GM21786 (cell line): Measurements from ENCODE around the gene PANK1.
"Not testable (repeated sequence)": the region's sequence is repeated elsewhere in the genome, so short reads cannot be mapped to it uniquely, and the experiment has no call there.

Source experiments
- ATAC-seq: cut with Tn5 transposase; IDR thresholded peaks from one replicate; pipeline ENCODE4 v1.9.1; 2021; ENCODE audit not compliant: unreplicated experiment

Gene PANK1

DNA sequence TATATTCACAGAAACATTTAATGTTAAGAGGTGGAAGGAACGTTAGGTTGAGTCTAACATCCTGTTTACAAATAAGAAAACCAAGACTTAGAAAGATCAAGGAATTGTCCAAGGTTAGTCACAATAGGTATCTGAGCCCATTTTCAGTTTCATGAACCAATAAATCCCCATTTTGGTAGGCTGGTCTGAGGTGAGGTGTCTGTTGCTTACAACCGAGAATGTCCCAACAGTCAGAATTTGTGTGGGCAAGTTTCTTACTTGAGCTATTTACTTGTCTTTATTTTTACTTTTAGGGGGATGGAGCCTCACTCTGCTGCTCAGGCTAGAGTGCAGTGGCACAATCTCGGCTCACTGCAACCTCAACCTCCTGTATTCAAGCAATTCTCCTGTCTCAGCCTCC lies 23.6 kb downstream of the PANK1 start:
- ATAC-seq, result no peak

DNA sequence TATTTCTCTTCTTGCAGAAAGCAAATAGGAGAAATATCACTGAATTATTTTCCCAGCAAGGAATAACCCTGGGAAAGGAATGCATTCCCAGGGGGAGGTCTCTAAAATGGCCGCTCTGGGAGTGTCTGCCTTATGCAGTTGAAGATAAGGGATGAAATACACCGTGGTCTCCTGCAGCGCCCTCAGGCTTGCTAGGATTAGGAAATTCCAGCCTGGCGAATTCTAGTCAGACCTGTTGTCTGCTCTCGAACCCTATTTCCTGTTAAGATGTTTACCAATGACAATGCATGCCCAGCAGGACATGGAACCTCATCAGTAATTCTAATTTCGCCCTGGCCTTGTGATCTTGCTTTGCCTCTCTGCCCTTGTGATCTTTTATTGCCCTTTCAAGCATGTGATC lies 24.7 kb downstream of the PANK1 start:
- ATAC-seq, result not testable (repeated sequence)

DNA sequence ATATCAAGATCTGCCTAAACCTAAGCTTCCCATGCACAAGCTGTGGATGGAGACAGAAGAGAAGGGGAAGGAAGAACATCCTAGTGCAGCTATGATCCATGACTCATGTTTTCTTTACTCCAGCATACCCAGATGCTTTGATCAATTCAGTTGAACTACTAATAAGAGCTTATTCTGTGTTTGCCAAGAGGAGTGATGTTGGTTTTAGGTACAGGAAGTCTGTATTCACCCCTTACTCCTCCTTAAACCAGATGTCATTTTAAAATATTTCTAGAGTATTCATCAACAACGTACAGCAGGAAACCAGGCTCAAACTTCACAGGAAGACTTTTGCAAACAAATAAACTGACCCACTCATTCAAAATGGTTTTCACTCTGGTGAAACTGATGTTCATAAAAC lies 29.2 kb downstream of the PANK1 start:
- ATAC-seq, result no peak

DNA sequence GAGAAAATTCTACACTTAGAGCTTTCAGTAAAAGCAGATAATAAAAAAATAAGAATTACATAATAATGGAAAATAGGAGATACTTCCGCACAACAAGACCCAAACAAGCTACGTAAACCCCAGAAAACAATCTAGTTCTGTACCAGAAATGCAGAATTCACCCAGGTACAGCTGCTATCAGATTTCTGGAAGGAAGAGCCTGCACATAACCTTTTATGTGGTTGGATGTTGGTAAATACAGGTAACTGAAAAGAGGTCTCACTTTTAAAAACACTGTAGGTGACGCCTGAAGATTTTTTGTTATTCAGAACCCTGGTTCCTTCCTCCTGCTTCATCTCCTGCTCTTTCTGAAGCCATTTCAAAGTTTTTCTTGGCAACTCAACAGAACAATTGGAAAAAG lies 29.9 kb downstream of the PANK1 start:
- no peak for ATAC-seq

DNA sequence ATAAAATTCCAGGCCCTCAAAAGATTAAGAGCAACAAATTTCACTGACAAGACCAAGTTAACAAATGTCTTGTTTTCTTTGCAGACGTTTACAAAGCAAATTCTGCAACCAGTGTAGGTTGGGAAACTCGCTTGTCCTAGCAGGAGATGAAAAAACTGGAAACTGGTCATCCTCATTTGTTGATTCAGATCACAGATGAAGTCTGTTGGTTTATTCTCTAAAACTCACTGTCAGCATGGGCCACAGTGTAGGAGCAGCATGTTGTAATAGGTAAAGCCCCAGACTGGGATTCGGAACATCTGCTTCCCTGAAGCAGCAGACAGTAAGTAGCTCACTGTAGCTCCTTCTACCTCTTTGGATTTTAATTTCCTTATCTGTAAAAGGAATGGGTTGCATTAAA lies 31.5 kb downstream of the PANK1 start:
- no peak for ATAC-seq

DNA sequence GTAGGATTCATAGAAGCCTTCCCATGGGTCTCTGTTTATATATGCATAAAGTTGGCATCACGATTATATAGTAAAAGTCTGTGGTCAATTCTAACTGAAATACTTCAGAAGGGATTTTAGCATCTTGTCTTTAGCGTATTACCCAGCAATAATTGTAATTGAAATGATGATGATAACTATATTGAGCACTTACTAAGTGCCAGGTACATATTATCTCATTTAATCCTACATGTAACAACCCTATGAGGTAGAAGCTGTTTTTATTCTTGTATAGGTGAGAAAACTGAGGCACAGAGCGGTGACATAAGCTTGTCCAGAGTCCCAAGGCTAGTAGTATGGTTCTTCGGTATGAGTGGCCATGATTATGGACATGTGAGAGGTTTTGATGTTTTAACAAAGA lies 33.8 kb downstream of the PANK1 start:
- ATAC-seq, result no peak

DNA sequence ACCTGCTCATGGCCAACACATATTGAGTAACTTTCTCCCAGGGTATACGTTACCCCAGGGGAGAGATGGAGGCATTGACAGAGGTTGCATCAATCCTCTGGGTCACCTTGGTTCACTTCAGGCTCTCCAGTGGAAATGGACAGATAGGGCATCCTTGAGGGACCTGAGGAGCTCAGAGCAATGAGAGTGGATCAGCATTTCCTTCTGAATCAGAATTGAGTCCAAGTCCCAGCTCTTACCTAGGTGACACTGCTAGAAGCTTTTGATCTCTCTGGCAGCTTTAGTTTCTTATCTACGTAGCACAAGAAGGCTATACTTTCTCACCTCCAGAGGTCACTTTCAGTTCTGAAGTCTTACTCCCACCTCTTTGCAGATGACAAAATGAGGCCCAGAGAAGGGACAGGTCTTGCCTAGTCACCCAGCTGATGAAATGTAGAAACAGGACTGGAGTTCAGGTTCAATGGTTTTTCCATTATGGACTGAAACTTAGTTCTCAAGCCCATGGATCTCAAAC lies 35.2 kb downstream of the PANK1 start:
- ATAC-seq, result peak; percentile 94

DNA sequence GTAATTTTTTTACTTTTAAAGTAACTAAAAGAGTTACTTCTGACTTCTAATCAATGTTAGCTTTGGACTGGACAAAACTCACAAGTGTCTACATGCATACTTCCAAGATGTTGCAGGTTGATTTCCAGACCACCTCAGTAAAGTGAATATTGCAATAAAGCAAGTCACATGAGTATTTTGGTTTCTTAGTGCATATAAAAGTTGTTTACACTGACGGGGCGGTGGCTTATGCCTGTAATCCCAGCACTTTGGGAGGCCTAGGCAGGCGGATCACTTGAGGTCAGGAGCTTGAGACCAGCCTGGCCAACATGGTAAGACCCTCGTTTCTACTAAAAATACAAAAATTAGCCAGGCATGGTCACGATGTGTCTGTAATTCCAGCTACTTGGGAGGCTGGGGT lies 40.8 kb downstream of the PANK1 start:
- no peak for ATAC-seq

DNA sequence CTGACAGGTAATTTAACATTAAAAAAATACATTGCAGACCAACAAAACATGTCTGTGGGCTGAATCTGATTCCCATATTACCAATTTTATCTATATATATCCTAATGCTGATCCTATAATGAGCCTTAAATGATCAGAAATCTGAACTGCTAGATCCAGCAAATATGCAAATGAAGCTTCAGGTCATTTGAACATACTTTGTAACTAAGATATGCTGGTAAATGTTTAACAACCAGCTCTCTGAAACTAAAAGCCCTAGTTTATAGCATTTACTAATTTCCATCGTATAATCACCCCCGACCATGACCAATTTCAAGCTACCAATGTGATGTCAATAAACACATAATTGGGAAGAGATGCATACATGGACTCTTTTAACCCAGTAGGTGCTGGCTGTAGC lies 42.1 kb downstream of the PANK1 start:
- no peak for ATAC-seq

DNA sequence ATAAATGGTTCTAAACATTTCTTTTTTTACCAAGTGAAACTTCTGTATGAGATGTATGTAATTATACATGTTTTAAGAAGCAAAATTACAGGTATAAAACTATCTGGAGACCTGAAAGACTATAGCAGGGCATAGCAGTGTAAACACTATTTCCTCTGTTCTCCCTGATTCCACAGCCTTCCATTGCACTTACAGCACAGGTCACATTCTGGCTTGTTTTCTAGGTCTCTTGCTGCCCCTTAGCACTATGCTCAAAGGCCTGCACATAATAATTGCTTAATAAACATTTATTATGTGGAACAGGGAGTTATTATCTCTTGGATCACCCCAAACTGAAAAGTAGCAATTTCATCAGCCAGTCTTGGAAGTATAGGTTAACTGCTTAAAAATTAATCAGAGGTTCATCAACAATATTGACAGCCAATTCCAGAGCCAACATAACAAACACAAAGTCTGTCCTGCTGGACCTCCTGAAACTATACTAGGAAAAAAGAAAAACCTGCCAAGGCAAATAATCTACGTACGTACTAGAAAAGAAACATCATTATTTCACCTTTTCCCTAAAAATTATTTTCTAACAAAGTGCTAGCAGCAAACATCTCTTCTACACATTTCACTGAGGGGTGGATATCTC lies 43.2 kb downstream of the PANK1 start:
- ATAC-seq, result no peak

DNA sequence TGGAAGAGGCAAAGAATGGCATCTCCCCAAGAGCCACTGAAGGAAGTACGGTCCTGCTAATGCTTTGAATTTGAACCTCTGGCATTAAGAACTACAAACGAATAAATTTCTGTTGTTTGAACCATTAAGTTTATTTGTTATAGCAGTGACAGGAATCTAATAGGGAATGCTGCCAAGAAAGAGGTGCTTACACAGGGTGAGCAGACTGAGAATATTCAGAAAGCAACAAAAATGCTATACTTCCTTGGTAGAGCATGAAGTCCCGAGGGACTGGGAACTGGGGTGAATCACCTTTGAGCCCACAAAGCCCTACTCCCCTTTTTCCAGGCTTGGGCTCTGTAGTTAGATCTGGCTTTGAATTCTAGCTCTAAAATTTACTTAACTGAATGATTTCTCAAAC lies 45.0 kb downstream of the PANK1 start:
- ATAC-seq, result no peak

DNA sequence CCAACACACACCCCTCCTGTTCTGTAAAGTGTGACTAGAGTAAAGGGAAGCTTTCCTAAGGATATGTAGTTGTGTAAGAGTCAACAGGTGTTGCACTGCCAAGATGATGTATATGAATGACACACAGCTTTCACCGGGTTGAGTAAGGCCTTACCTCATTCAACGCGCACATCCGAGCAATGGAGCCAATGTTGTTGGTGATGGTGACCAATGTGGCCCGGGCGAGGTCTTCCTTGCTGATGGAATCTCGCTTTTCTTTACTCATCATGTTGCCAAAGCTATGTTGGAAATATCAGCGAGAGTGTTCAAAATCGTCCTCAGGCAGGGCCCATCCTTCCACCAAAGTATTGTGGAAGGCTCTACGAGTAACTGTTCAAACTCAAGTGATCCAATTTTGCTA lies 52.0 kb downstream of the PANK1 start:
- no peak for ATAC-seq

DNA sequence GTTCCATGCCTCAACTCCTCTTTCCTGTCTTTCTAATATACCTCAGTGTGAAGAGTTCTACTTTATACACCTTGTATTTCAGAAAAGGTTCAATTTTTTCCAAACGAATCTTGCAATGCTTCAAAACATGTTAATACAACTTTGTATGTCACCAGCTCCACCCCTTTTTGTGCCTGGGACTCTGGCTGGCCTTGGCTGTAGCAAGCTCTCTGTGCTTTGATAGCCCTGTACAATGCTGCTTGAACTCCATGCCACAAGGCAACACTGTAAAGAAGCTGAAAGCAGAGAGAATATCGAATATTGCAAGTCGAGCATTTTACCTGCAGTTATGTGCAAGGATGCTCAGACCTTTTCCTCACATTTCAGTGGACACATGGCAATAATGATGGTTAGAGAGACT lies 52.5 kb downstream of the PANK1 start:
- no peak for ATAC-seq

DNA sequence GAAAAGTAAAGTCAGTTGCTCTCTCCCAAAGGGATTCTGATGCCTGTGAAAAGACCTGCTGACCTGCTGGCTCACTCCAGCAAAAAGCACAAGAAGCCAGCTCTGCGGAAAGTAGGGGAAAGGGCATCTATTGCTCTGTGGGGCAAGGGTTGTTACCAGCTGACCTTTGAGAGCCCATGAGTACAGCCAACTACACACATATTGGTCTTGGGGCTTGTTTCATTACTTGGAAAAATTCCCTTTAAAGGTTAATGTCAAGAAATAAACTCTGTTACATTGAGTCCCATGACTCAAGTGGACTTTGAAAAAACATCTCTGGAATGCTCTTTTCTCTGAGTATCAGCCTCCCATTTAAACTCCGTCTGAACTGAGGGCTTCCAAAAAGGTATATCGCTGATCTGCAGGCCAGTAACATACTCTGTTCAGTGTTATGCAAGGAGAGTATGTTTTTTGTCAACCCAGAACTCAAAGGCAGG lies 53.2 kb downstream of the PANK1 start:
- ATAC-seq, result no peak

DNA sequence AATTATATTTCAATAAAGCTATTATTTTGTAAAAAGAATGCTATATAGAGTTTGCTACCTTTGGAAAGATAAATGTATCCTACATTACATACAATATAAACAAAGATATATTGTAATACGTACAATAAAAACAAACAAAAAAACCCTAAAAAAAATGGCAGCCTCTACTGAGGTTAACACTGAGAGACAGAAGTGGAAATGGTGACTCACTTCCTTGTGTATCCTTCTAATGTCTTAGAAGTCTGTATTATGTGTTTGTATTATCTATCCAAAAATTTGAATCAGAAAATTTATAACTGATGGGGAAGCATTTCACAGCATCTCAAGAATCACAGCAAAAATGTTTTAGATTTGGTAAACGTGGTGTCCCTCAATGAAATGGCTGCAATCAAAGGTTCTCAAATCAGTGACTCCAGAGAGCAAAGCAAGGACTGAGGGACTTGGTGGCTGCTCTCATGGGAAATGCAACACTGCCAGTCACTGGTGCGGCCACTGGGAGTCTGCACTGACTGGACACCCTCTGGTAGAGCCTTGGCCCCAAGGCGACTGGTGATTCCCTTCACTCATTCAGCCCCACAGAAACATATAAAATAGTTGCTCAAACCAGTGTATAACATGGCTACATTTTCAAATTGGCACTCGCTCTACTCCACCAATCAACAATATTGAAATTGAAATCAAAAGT lies 53.8 kb downstream of the PANK1 start:
- no peak for ATAC-seq

DNA sequence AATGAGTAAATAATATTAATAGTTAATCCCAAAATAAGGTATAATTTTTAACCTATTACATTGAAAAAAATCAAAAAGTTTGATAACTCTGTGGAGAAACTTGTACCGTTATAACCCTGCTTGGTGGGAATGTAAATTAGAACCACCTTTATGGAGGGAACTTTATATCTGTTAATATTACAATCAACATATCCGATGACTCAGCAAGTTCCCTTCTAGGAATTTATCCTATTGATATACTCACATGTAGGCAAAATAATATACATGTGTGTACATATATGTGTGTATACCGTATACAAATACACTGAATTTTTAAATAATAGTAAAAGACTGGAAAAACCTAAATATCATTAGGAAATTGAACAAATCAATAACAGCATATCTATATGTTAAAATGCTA lies 54.7 kb downstream of the PANK1 start:
- ATAC-seq, result no peak

DNA sequence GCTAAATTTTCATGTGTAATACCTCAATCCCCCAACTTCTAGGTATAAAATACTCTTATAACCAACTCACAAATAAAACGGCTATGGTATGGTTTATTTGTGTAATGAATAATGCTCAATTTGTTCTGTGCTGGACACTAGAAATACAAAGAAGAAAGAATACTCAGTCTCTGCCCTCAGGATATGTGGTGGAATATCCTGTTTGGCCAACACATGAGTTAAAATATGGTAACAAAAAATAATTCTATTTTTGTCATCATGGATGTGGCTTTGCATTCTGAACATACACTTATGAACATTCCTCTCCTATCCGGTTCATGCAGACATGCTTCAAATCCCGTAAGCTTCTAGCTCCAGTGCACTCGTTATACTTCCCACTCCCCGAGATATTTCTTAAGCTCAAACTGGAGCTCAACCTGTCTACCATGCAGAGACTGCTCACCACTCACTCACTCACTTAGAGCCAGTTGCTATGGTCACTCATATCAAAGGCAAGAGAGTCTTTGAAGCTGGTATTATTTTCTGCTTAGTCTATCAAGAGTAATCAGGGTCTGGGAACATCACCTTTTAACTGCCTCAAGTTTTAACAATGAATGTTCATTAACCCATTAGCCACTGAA lies 55.8 kb downstream of the PANK1 start:
- ATAC-seq, result no peak

DNA sequence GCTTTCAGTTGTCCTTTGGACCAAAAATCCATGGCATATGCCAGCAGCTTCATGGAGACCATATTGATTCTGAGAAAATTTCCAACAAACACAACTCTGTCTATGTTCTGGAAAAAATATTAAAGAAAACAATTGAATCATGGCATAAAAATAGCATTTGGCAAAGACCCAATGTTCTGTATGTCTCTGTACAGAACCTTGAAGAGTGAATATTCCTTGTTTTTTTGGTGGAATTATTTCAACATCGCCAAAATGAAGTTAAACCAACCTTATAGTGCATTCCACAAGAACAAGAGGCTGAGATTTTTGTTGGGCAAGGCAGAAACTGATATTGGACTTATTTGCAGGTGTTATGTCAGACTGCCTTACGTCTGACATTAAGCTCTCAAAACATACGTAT lies 56.4 kb downstream of the PANK1 start:
- ATAC-seq, result no peak

DNA sequence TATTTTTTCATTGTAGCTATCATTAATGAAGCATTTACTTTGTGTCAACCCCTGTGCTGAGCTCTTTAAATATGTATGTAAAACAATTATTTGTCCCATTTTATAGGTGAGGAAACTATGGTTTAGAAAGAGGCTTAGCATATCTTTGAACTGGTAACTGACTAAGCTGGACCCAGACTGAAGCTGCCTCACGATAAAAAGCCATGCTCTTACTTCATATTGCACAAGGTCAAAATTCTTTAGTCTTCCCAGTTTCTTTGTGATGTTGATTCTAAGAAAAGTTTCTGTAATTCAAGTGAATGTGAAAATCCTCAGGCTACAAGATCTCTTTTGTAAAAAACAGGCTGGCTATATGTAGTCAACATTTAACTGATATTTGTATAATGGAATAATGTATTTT lies 63.0 kb downstream of the PANK1 start:
- ATAC-seq, result no peak

DNA sequence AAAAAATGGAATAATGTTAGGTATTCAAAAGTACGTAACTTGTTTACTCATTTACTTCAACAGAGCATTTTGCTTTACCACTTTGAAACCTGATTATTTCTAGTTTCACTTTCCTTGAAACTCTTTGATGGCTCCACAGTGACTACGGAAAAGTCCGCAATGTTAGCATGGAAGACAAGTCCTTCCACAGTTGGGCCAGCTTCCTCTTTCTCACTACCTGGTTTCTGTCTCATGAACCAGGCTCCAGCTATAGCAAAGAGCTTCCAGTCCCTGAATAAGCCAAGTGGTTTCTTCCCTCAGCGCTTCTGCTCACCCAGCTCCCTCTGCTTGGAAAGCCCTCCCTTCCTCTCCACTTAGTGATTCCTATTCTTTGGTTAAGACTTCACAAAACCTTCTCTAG lies 64.8 kb downstream of the PANK1 start:
- ATAC-seq, result no peak

DNA sequence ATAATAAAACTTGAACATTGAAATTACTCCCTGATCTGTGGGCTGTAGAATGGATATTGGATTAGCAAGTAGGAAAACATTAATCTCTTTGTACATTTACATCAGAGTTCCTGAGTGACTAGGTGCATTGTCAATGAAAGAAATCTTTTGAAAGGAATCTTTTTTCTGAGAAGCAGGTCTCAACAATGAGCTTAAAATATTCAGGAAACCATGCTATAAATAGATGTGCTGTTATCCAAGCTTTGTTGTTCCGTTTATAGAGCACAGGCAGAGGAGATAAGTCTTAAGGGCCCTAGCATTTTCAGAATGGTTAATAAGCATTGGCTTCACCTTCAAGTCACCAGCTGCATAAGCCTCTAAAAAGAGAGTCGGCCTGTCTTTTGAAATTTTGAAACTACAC lies 68.3 kb downstream of the PANK1 start:
- no peak for ATAC-seq

DNA sequence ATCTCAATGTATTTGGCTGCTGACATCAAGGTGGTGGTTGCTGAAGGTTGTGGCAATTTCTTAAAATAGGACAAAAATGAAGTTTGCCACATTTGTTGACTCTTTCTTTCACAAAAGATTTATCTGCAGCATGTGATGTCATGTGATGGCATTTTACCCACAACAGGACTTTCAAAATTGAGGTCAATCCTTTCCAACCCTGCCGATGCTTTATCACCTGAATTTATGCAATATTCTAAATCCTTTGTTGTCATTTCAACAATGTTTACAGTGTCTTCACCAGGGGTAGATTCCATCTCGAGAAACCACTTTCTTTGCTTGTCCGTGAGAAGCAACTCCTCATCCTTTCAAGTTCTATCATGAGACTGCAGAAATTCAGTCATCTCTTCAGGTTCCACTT lies 69.0 kb downstream of the PANK1 start:
- ATAC-seq, result no peak
